Endothelial cell of umbilical vein (primary cell): ENCODE measurements around the gene HMGCL. TPM values are rescaled to one million over a fixed set of nuclear protein-coding genes. Genes with fewer than 3 reads are reported as not detected.

ENCODE experiments used
- BruUV-seq: library from RNA; stranded (reverse); fragments of 400-500 nt; replicated peaks from 2 replicates; lab custom pipeline; 2021; lab: Mats Ljungman, UMichigan
- CTCF ChIA-PET: fragments of 300-600, 350-600 bp; sonication (Branson Sonifier 250); formaldehyde crosslinking; loops from one replicate; lab custom pipeline; 2021; ENCODE audit warnings: antibody characterized with exemption, inconsistent platforms; lab: Charles Lee
- POLR2A ChIA-PET: fragments of 300-600, 350-600 bp; sonication (Branson Sonifier 250); formaldehyde crosslinking; loops from one replicate; lab custom pipeline; 2021; ENCODE audit warnings: antibody characterized with exemption, inconsistent platforms; lab: Charles Lee
- DNase-seq: peaks from one replicate; pipeline ENCODE4 v3.0.0-alpha.2; 2011; ENCODE audit warnings: low read depth, low spot score
- FAIRE-seq: peaks from 2 replicates; lab custom pipeline; 2011; peaks lifted over from hg19 to GRCh38; lab: Jason Lieb, UNC
- H2AFZ ChIP-seq: 2 replicates; pipeline ENCODE4 v1.6.0; 2012; ENCODE audit warnings: low read depth, low read length, control low read depth, inconsistent platforms
- H3K27ac ChIP-seq: 2 replicates; pipeline ENCODE4 v1.5.1; 2011; ENCODE audit warnings: low read depth, mild to moderate bottlenecking, control low read depth, low read length, moderate library complexity; ENCODE audit not compliant: insufficient read depth
- H3K27me3 ChIP-seq, 2 experiments: 2 replicates each; pipeline versions ENCODE4 v1.6.0 to v1.6.1; 2011; ENCODE audit warnings: low read length in 2 of 2, mixed read lengths in 1 of 2; ENCODE audit not compliant: control insufficient read depth in 2 of 2, insufficient read depth in 2 of 2
- H3K36me3 ChIP-seq, 2 experiments: 2 replicates in 1 of 2; 3 replicates in 1 of 2; pipeline ENCODE4 v1.5.1; 2011; ENCODE audit warnings: low read length in 2 of 2, mild to moderate bottlenecking in 1 of 2, moderate library complexity in 1 of 2; ENCODE audit not compliant: control insufficient read depth in 2 of 2, insufficient read depth in 2 of 2; ENCODE audit errors: extremely low read depth in 1 of 2
- H3K4me1 ChIP-seq: 3 replicates; pipeline ENCODE4 v1.5.1; 2011; ENCODE audit warnings: mild to moderate bottlenecking, low read length; ENCODE audit not compliant: control insufficient read depth, insufficient read depth; ENCODE audit errors: extremely low read depth
- H3K4me2 ChIP-seq: 2 replicates; pipeline ENCODE4 v1.6.1; 2011; ENCODE audit warnings: low read length, control low read depth, mixed read lengths; ENCODE audit not compliant: insufficient read depth
- H3K4me3 ChIP-seq, 3 experiments: fragments of 200-600 bp in 1 of 3; sonication (generic), shearing (Covaris generic) in 1 of 3; replicated peaks in 1 of 3; 2 replicates each; pipeline ENCODE4 v1.5.1; 2011 to 2016; ENCODE audit warnings: control low read depth in 3 of 3, low read length in 3 of 3, mild to moderate bottlenecking in 2 of 3, inconsistent platforms in 1 of 3, low read depth in 1 of 3, moderate library complexity in 1 of 3; ENCODE audit not compliant: insufficient read depth in 1 of 3
- H3K79me2 ChIP-seq: 2 replicates; pipeline ENCODE4 v1.6.0; 2012; ENCODE audit warnings: low read length, inconsistent platforms; ENCODE audit not compliant: control insufficient read depth, insufficient read depth
- H3K9ac ChIP-seq: replicated peaks from 2 replicates; pipeline ENCODE3; 2011; ENCODE audit warnings: low read length, control low read depth; ENCODE audit not compliant: insufficient read depth; ENCODE audit errors: extremely low read depth
- H3K9me1 ChIP-seq: replicated peaks from 3 replicates; pipeline ENCODE4 v1.6.0; 2011; ENCODE audit warnings: mild to moderate bottlenecking, low read length; ENCODE audit not compliant: control insufficient read depth, insufficient read depth; ENCODE audit errors: extremely low read depth
- H3K9me3 ChIP-seq: replicated peaks from 2 replicates; pipeline ENCODE4 v1.5.1; 2012; ENCODE audit warnings: low read length, inconsistent platforms; ENCODE audit not compliant: control insufficient read depth, insufficient read depth
- H4K20me1 ChIP-seq: replicated peaks from 2 replicates; pipeline ENCODE3; 2011; ENCODE audit warnings: mild to moderate bottlenecking, low read length; ENCODE audit not compliant: control insufficient read depth, insufficient read depth; ENCODE audit errors: extremely low read depth
- CTCF ChIP-seq, 2 donors: IDR thresholded peaks; 1 replicate in 1 of 2; 2 replicates in 1 of 2; pipeline ENCODE4 v1.5.1; 2011; ENCODE audit warnings: low read length in 2 of 2, mild to moderate bottlenecking in 2 of 2, moderate library complexity in 2 of 2, control low read depth in 1 of 2, inconsistent platforms in 1 of 2, low read depth in 1 of 2; ENCODE audit not compliant: insufficient read depth in 1 of 2; ENCODE audit errors: extremely low read depth in 1 of 2
- EZH2 ChIP-seq: IDR thresholded peaks from 2 replicates; pipeline ENCODE4 v1.6.1; 2012; ENCODE audit warnings: borderline replicate concordance, low read depth, mild to moderate bottlenecking, moderate library complexity, low read length, inconsistent platforms; ENCODE audit not compliant: severe bottlenecking
- FOS ChIP-seq: IDR thresholded peaks from 2 replicates; pipeline ENCODE4 v1.6.1; 2011; ENCODE audit warnings: mild to moderate bottlenecking, low read length, moderate library complexity, borderline replicate concordance; ENCODE audit not compliant: insufficient read depth
- GATA2 ChIP-seq: IDR thresholded peaks from 2 replicates; pipeline ENCODE4 v1.7.0; 2011; ENCODE audit warnings: low read depth, mild to moderate bottlenecking, moderate library complexity, mixed read lengths, low read length; ENCODE audit not compliant: insufficient read length, insufficient read depth
- JUN ChIP-seq: IDR thresholded peaks from 2 replicates; pipeline ENCODE4 v1.6.1; 2011; ENCODE audit warnings: borderline replicate concordance, low read depth; ENCODE audit not compliant: insufficient read length, insufficient read depth
- MAX ChIP-seq: IDR thresholded peaks from 2 replicates; pipeline ENCODE4 v1.6.1; 2011; ENCODE audit not compliant: insufficient read depth, insufficient read length
- MYC ChIP-seq: IDR thresholded peaks from one replicate; pipeline ENCODE4 v1.6.1; 2011; ENCODE audit warnings: mild to moderate bottlenecking, low read depth, low read length
- POLR2A ChIP-seq: IDR thresholded peaks from 2 replicates; pipeline ENCODE4 v1.6.1; 2012; ENCODE audit warnings: low read depth, mild to moderate bottlenecking, control low read depth, low read length
- POLR2AphosphoS5 ChIP-seq: IDR thresholded peaks from 2 replicates; pipeline ENCODE4 v1.6.1; 2012; ENCODE audit warnings: low read depth, mild to moderate bottlenecking, control low read depth, low read length, moderate library complexity; ENCODE audit not compliant: insufficient read depth
- dilution Hi-C: fragments of 300-500 bp; cut with MboI; formaldehyde crosslinking; loops from one replicate; pipeline ENCODE4 v1.15.0; 2019; ENCODE audit warnings: low sequenced_read_pairs; ENCODE audit not compliant: extremely low pct_ligation_motif_present
- intact Hi-C: fragments of 100-400 bp; cut with micrococcal nuclease; formaldehyde crosslinking; loops from one replicate; pipeline ENCODE4 v1.10.0; 2022
- polyA plus RNA-seq, 4 experiments: library from polyadenylated mRNA; depleted of rRNA in 3 of 4; stranded (reverse) in 3 of 4; unstranded in 1 of 4; fragments of >200 nt; gene quantifications; 2 replicates each; pipeline versions ENCODE4 v1.2.1 to v1.2.3, GENCODE V29; 2011 to 2012; ENCODE audit warnings: missing spikeins in 1 of 4
- total RNA-seq: library from RNA; stranded (reverse); gene quantifications from 2 replicates; pipeline ENCODE4 v1.2.3, GENCODE V29; 2021

The HMGCL gene
- total and polyA plus RNA-seq, 2 donors (not counting 3 experiments of a cell fraction or from before 2014, with no cell fraction given) = 24.2 to 30.0 TPM

GRCh38 chr1:23862640-23863039 lies 37.4 kb upstream of the HMGCL start:
- intact Hi-C loops = no loop called here
- H3K27ac ChIP-seq = no peak overlapping the region
- H3K9me3 ChIP-seq = no peaks in the 10 kb centered on the region
- H3K36me3 ChIP-seq = no peaks in the 10 kb centered on the region
- peaks cover 4 to 7% of the 10 kb centered on the region in 2 experiments for H3K27me3 ChIP-seq
- no peak overlapping the region for H3K4me3 ChIP-seq
- H3K9ac ChIP-seq = no peak overlapping the region
- no peak overlapping the region for H3K4me2 ChIP-seq
- POLR2A ChIA-PET = no interaction called here
- dilution Hi-C loops = no loop called here
- H2AFZ ChIP-seq = no peak overlapping the region
- H3K4me1 ChIP-seq = no peaks in the 10 kb centered on the region
- DNase-seq (no peak), FAIRE-seq (no peak)
- BruUV-seq = no TSS peak
- no peaks in the 10 kb centered on the region for H3K79me2 ChIP-seq
- H3K9me1 ChIP-seq = no peaks in the 10 kb centered on the region
- TF ChIP-seq EZH2 (no peak), MAX (no peak), GATA2 (no peak), JUN (no peak), POLR2A (no peak), FOS (no peak), POLR2AphosphoS5 (no peak), CTCF (IDR thresholded peaks at IDR 0.05; ENCODE audit: extremely low read depth in 1 of 2, insufficient read depth in 1 of 2, low read depth in 1 of 2, low read length in 2 of 2) (no peak), MYC (no peak)
- H4K20me1 ChIP-seq = no peaks in the 10 kb centered on the region
- CTCF ChIA-PET = interaction anchor here (1.5 kb wide), 1 partner anchor 91 kb away, joined by 4 read pairs; no protein-coding TSS in a partner anchor
